ENCODE measurements around the gene ST6GAL1. TPM values are rescaled to one million over a fixed set of nuclear protein-coding genes. Genes with fewer than 3 reads are reported as not detected.

ST6GAL1 gene
- total RNA-seq, 4 donors from 2014 or later = 11.1 to 29.8 (median 18.6) TPM

- no peak overlapping the region for H3K4me3 ChIP-seq
- H3K9me3 ChIP-seq = no peaks in the 10 kb centered on the region
- TF ChIP-seq CTCF (IDR thresholded peaks at IDR 0.05 in 4 of 5, conservative IDR thresholded peaks at IDR 0.05 in 1 of 5) (no peak), POLR2A (IDR thresholded peaks at IDR 0.05) (no peak)
- H3K27me3 ChIP-seq = no peaks in the 10 kb centered on the region
- DNase-seq (no peak), ATAC-seq (no peak)
- H3K36me3 ChIP-seq = no peaks in the 10 kb centered on the region
- no peaks in the 10 kb centered on the region for H3K4me1 ChIP-seq
- intact Hi-C loops (cut with DNase I; ENCODE audit: low total_unique reads) = no loop called here
- in situ Hi-C loops (cut with MboI; ENCODE audit: low sequenced_read_pairs in 4 of 4) = no loop called here
- H3K27ac ChIP-seq = no peak overlapping the region
Observed at GRCh38 chr3:186895406-186895805, 34.9 kb upstream of the ST6GAL1 start.

- Histone ChIP-seq H3K27me3 (no peaks in the 10 kb centered on the region), H3K4me3 (no peak overlapping the region), H3K9me3 (no peaks in the 10 kb centered on the region), H3K36me3 (no peaks in the 10 kb centered on the region), H3K4me1 (no peaks in the 10 kb centered on the region), H3K27ac (no peak overlapping the region)
- in situ Hi-C loops (cut with MboI; ENCODE audit: low sequenced_read_pairs in 4 of 4) (no loop called here), intact Hi-C loops (cut with DNase I; ENCODE audit: low total_unique reads) (no loop called here)
- ATAC-seq (no peak), DNase-seq (no peak)
- TF ChIP-seq POLR2A (IDR thresholded peaks at IDR 0.05) = no peak
- TF ChIP-seq CTCF (IDR thresholded peaks at IDR 0.05 in 4 of 5, conservative IDR thresholded peaks at IDR 0.05 in 1 of 5) = no peak
Observed at GRCh38 chr3:186896006-186896405, 34.3 kb upstream of the ST6GAL1 start.

GRCh38 chr3:186896875-186897274 is 33.5 kb upstream of the ST6GAL1 start:
- in situ Hi-C loops (cut with MboI; ENCODE audit: low sequenced_read_pairs in 4 of 4) (no loop called here), intact Hi-C loops (cut with DNase I; ENCODE audit: low total_unique reads) (no loop called here)
- DNase-seq = no peak
- H3K4me3 ChIP-seq = no peak overlapping the region
- no peaks in the 10 kb centered on the region for H3K4me1 ChIP-seq
- TF ChIP-seq CTCF (IDR thresholded peaks at IDR 0.05 in 4 of 5, conservative IDR thresholded peaks at IDR 0.05 in 1 of 5) (no peak), POLR2A (IDR thresholded peaks at IDR 0.05) (no peak)
- no peaks in the 10 kb centered on the region for H3K36me3 ChIP-seq
- H3K27me3 ChIP-seq = no peaks in the 10 kb centered on the region
- no peak for ATAC-seq
- no peaks in the 10 kb centered on the region for H3K9me3 ChIP-seq
- H3K27ac ChIP-seq = no peak overlapping the region

GRCh38 chr3:186901135-186901734 is 29.1 kb upstream of the ST6GAL1 start:
- in situ Hi-C loops (cut with MboI; ENCODE audit: low sequenced_read_pairs in 4 of 4) = no loop called here
- ATAC-seq = peak in 1 of 2 donors; percentile 27
- H3K27ac ChIP-seq = peak overlapping the region in 1 of 4 donors; percentile 22

More at GRCh38 chr3:186901135-186901734, 29.1 kb upstream of the ST6GAL1 start:
- no peaks in the 10 kb centered on the region for H3K4me1 ChIP-seq
- no peaks in the 10 kb centered on the region for H3K27me3 ChIP-seq
- no peak for DNase-seq
- H3K36me3 ChIP-seq = no peaks in the 10 kb centered on the region
- intact Hi-C loops (cut with DNase I; ENCODE audit: low total_unique reads) = no loop called here
- no peak overlapping the region for H3K4me3 ChIP-seq
- TF ChIP-seq POLR2A (IDR thresholded peaks at IDR 0.05) (no peak), CTCF (IDR thresholded peaks at IDR 0.05 in 4 of 5, conservative IDR thresholded peaks at IDR 0.05 in 1 of 5) (no peak)
- no peaks in the 10 kb centered on the region for H3K9me3 ChIP-seq

Data from gastrocnemius medialis (tissue), 4 donors.